Esophagus (tissue), 2 donors: ENCODE results near the gene TOP2A. TPM values are rescaled to one million over a fixed set of nuclear protein-coding genes. Genes with fewer than 3 reads are reported as not detected.

Source experiments
- H3K27ac ChIP-seq, 2 donors: one replicate each; pipeline ENCODE4 v1.5.1; 2013; ENCODE audit warnings: low read depth in 2 of 2, mild to moderate bottlenecking in 2 of 2, inconsistent platforms in 1 of 2, low read length in 1 of 2, moderate library complexity in 1 of 2
- H3K27me3 ChIP-seq, 2 donors: one replicate each; pipeline ENCODE4 v1.6.1; 2013; ENCODE audit warnings: low read length in 2 of 2, control low read depth in 1 of 2, mild to moderate bottlenecking in 1 of 2; ENCODE audit not compliant: insufficient read depth in 2 of 2, control insufficient read depth in 1 of 2
- H3K36me3 ChIP-seq, 2 donors: one replicate each; pipeline ENCODE4 v1.6.1; 2013; ENCODE audit warnings: low read length in 1 of 2; ENCODE audit not compliant: control insufficient read depth in 2 of 2, insufficient read depth in 2 of 2
- H3K4me1 ChIP-seq, 2 donors: one replicate each; pipeline ENCODE4 v1.6.1; 2013; ENCODE audit warnings: low read length in 1 of 2; ENCODE audit not compliant: control insufficient read depth in 2 of 2, insufficient read depth in 2 of 2
- H3K4me3 ChIP-seq, 2 donors: one replicate each; pipeline ENCODE4 v1.5.1; 2013; ENCODE audit warnings: low read length in 2 of 2, mild to moderate bottlenecking in 2 of 2, low read depth in 1 of 2, moderate library complexity in 1 of 2
- H3K9me3 ChIP-seq, 2 donors: one replicate each; pipeline ENCODE4 v1.6.1; 2013; ENCODE audit warnings: mild to moderate bottlenecking in 2 of 2, low read depth in 1 of 2, low read length in 1 of 2, moderate library complexity in 1 of 2; ENCODE audit not compliant: control insufficient read depth in 2 of 2, insufficient read depth in 1 of 2
- WGBS, 2 donors: extraction: QIAGEN DNeasy Blood & Tissue Kit; methylation state at CpG; one replicate each; pipeline ENCODE4 v1.1.7; 2013; 5-methylcytosine and 5-hydroxymethylcytosine counted together
- polyA plus RNA-seq, 2 donors: library from polyadenylated mRNA; stranded (reverse); fragments of 200-250 nt; gene quantifications; one replicate each; pipeline ENCODE4 v1.2.3, GENCODE V29; 2013
- donor health status: healthy with polysubstance abuse.
- donor health status: Bipolar disorder and iron deficiency.

Gene TOP2A
- polyA plus RNA-seq, 2 donors = 18.0 to 56.0 TPM

- no peaks in the 10 kb centered on the region for H3K27me3 ChIP-seq
- 92 to 94% methylated on average over 3 of the region's 3 CpGs for WGBS, 2 donors
- peaks cover 0 to 3% of the 10 kb centered on the region in 2 donors for H3K4me1 ChIP-seq
- no peak overlapping the region for H3K27ac ChIP-seq
- H3K36me3 ChIP-seq = no peaks in the 10 kb centered on the region
- H3K4me3 ChIP-seq = no peak overlapping the region
- no peaks in the 10 kb centered on the region for H3K9me3 ChIP-seq
Observed at GRCh38 chr17:40431231-40431602, 13.5 kb upstream of the TOP2A start.

GRCh38 chr17:40430272-40431230, 12.9 kb upstream of the TOP2A start:
- no peak overlapping the region for H3K4me3 ChIP-seq
- no peaks in the 10 kb centered on the region for H3K27me3 ChIP-seq
- no peaks in the 10 kb centered on the region for H3K36me3 ChIP-seq
- H3K27ac ChIP-seq = no peak overlapping the region
- no peaks in the 10 kb centered on the region for H3K9me3 ChIP-seq
- 92 to 94% methylated on average over 10 of the region's 10 CpGs for WGBS, 2 donors
- H3K4me1 ChIP-seq = peaks cover 0 to 3% of the 10 kb centered on the region in 2 donors

- no peak overlapping the region for H3K27ac ChIP-seq
- no peaks in the 10 kb centered on the region for H3K36me3 ChIP-seq
- peaks cover 0 to 3% of the 10 kb centered on the region in 2 donors for H3K4me1 ChIP-seq
Observed at GRCh38 chr17:40427002-40427491, 9.4 kb upstream of the TOP2A start.

GRCh38 chr17:40425741-40426140, 8.0 kb upstream of the TOP2A start:
- 66 to 67% methylated on average over 4 of the region's 4 CpGs for WGBS, 2 donors
- peaks cover 0 to 3% of the 10 kb centered on the region in 2 donors for H3K4me1 ChIP-seq
- H3K27ac ChIP-seq = no peak overlapping the region
- H3K4me3 ChIP-seq = no peak overlapping the region
- H3K27me3 ChIP-seq = no peaks in the 10 kb centered on the region
- no peaks in the 10 kb centered on the region for H3K36me3 ChIP-seq
- no peaks in the 10 kb centered on the region for H3K9me3 ChIP-seq

More at GRCh38 chr17:40427002-40427491, 9.4 kb upstream of the TOP2A start:
- Histone ChIP-seq H3K27me3 (no peaks in the 10 kb centered on the region), H3K4me3 (no peak overlapping the region), H3K9me3 (no peaks in the 10 kb centered on the region)

- Histone ChIP-seq H3K27ac (no peak overlapping the region), H3K4me1 (peaks cover 0 to 3% of the 10 kb centered on the region in 2 donors), H3K36me3 (no peaks in the 10 kb centered on the region), H3K4me3 (no peak overlapping the region), H3K27me3 (no peaks in the 10 kb centered on the region), H3K9me3 (no peaks in the 10 kb centered on the region)
- 75 to 78% methylated on average over 3 of the region's 3 CpGs for WGBS, 2 donors
Observed at GRCh38 chr17:40422990-40423633, 5.4 kb upstream of the TOP2A start.

- 70% methylated on average over 11 of the region's 11 CpGs for WGBS, 2 donors
- H3K9me3 ChIP-seq = no peaks in the 10 kb centered on the region
- no peaks in the 10 kb centered on the region for H3K36me3 ChIP-seq
- no peaks in the 10 kb centered on the region for H3K4me1 ChIP-seq
- no peak overlapping the region for H3K4me3 ChIP-seq
- H3K27me3 ChIP-seq = no peaks in the 10 kb centered on the region
- H3K27ac ChIP-seq = peak overlapping the region in 1 of 2 donors; percentile 42
Observed at GRCh38 chr17:40419559-40420331, 2.0 kb upstream of the TOP2A start.

GRCh38 chr17:40418428-40418706, 671 bp upstream of the TOP2A start:
- no peaks in the 10 kb centered on the region for H3K27me3 ChIP-seq
- no peaks in the 10 kb centered on the region for H3K9me3 ChIP-seq
- H3K36me3 ChIP-seq = no peaks in the 10 kb centered on the region
- no peaks in the 10 kb centered on the region for H3K4me1 ChIP-seq
- peak overlapping the region in 1 of 2 donors; percentile 70 for H3K27ac ChIP-seq
- H3K4me3 ChIP-seq = peak overlapping the region; percentile 18 to 52
- 62 to 64% methylated on average over 16 of the region's 16 CpGs for WGBS, 2 donors

GRCh38 chr17:40417258-40417608, 463 bp downstream of the TOP2A start:
- Histone ChIP-seq H3K27ac (no peak overlapping the region), H3K27me3 (no peaks in the 10 kb centered on the region), H3K9me3 (no peaks in the 10 kb centered on the region), H3K4me1 (no peaks in the 10 kb centered on the region), H3K4me3 (peak overlapping the region; percentile 62 to 75), H3K36me3 (no peaks in the 10 kb centered on the region)
- WGBS, 2 donors = 0 to 1% methylated on average over 21 of the region's 21 CpGs

GRCh38 chr17:40416671-40417070, 1.0 kb downstream of the TOP2A start:
- WGBS, 2 donors = 34 to 47% methylated on average over 3 of the region's 3 CpGs
- Histone ChIP-seq H3K4me1 (no peaks in the 10 kb centered on the region), H3K4me3 (peak overlapping the region in 1 of 2 donors; percentile 75), H3K9me3 (no peaks in the 10 kb centered on the region), H3K27ac (no peak overlapping the region), H3K27me3 (no peaks in the 10 kb centered on the region), H3K36me3 (no peaks in the 10 kb centered on the region)
